ENCODE data around the gene AGAP2.

- TF ChIP-seq CTCF (IDR thresholded peaks at IDR 0.05), result peak in 1 of 7 experiments; percentile 8
- no peak for TF ChIP-seq POLR2A (IDR thresholded peaks at IDR 0.05)
These were observed 37.2 kb upstream of the AGAP2 start for GRCh38 chr12:57775563-57776246.
